Natural killer cell (primary cell): Measurements from ENCODE around the gene GMPPA. TPM values are rescaled to one million over a fixed set of nuclear protein-coding genes. Genes with fewer than 3 reads are reported as not detected.

ENCODE experiments used
- ATAC-seq, 3 donors: fragments of 150-1000 bp in 2 of 3; fragments of 200-7000 bp in 1 of 3; cut with Tn5 transposase; 1 replicate in 1 of 3; 2 replicates in 2 of 3; pipeline ENCODE4 v1.10.0; 2021; ENCODE audit warnings: mild to moderate bottlenecking in 2 of 3, moderate library complexity in 2 of 3
- DNase-seq, 2 donors: peaks; one replicate each; pipeline versions ENCODE4 v3.0.0 to v3.0.0-alpha.2; 2013 to 2021; ENCODE audit warnings: mixed read lengths in 1 of 2
- H3K27ac ChIP-seq: one replicate; pipeline ENCODE4 v1.5.1; 2013; ENCODE audit warnings: mild to moderate bottlenecking, low read length
- H3K27me3 ChIP-seq: one replicate; pipeline ENCODE4 v1.6.1; 2013; ENCODE audit warnings: low read length; ENCODE audit not compliant: control insufficient read depth, insufficient read depth
- H3K36me3 ChIP-seq: one replicate; pipeline ENCODE4 v1.6.1; 2013; ENCODE audit warnings: low read length; ENCODE audit not compliant: control insufficient read depth, insufficient read depth
- H3K4me1 ChIP-seq: one replicate; pipeline ENCODE4 v1.6.1; 2013; ENCODE audit warnings: low read length; ENCODE audit not compliant: control insufficient read depth, insufficient read depth
- H3K4me3 ChIP-seq: one replicate; pipeline ENCODE4 v1.5.1; 2013; ENCODE audit warnings: low read length
- H3K9me3 ChIP-seq: one replicate; pipeline ENCODE4 v1.6.1; 2013; ENCODE audit warnings: low read length; ENCODE audit not compliant: control insufficient read depth, insufficient read depth
- H3K27ac Mint-ChIP-seq, 2 donors: one replicate each; pipeline ENCODE4 v1.8.0; 2022; ENCODE audit warnings: mild to moderate bottlenecking in 2 of 2, mixed read lengths in 2 of 2, moderate library complexity in 1 of 2
- H3K27me3 Mint-ChIP-seq, 2 donors: one replicate each; pipeline ENCODE4 v1.8.0; 2022; ENCODE audit warnings: low read depth in 2 of 2, mixed read lengths in 2 of 2
- H3K36me3 Mint-ChIP-seq: one replicate; pipeline ENCODE4 v1.8.0; 2022; ENCODE audit warnings: mixed read lengths
- H3K4me1 Mint-ChIP-seq, 2 donors: one replicate each; pipeline ENCODE4 v1.8.0; 2022; ENCODE audit warnings: mixed read lengths in 2 of 2
- H3K4me3 Mint-ChIP-seq: one replicate; pipeline ENCODE4 v1.8.0; 2022; ENCODE audit warnings: mild to moderate bottlenecking, moderate library complexity, mixed read lengths
- H3K9me3 Mint-ChIP-seq, 2 donors: one replicate each; pipeline ENCODE4 v1.8.0; 2022; ENCODE audit warnings: mixed read lengths in 2 of 2
- CTCF ChIP-seq: fragments of 200-600 bp; IDR thresholded peaks from one replicate; pipeline ENCODE4 v1.8.0; 2022; ENCODE audit warnings: antibody characterized with exemption
- WGBS: methylation state at CpG from one replicate; pipeline ENCODE4 v1.1.7; 2013; ENCODE audit warnings: missing lambda C conversion rate; ENCODE audit not compliant: insufficient coverage; 5-methylcytosine and 5-hydroxymethylcytosine counted together
- intact Hi-C: fragments of 100-400 bp; cut with micrococcal nuclease; formaldehyde crosslinking; loops from one replicate; pipeline ENCODE4 v1.14.2; 2022
- total RNA-seq, 4 donors: library from RNA; stranded (reverse); fragments of 120-200 nt in 1 of 4; gene quantifications; one replicate each; pipeline versions ENCODE4 v1.2.3 to v1.2.4, GENCODE V29; 2013 to 2022

Gene GMPPA
- total RNA-seq, 3 donors from 2014 or later (not counting 1 experiment from before 2014, with no cell fraction given) = 27.6 to 36.3 (median 33.8) TPM

DNA sequence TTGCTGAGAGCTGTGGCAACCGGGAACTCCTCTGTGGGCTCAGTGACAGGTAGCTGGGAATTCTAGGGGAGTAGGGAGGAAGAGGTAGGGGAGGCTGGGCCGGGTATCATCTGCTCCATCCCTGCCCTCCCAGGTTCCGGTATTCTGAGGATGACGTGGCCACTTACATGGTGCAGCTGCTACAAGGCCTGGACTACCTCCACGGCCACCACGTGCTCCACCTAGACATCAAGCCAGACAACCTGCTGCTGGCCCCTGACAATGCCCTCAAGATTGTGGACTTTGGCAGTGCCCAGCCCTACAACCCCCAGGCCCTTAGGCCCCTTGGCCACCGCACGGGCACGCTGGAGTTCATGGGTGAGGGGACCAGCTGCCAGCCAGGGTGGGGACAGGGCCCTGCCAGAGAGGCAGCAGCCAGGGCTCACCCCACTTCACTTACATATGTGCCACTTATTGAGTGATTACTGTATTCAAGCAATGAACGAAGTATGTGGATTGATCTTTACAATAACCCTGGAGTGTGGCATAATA, 8.0 kb upstream of the GMPPA start:
- 91% methylated on average over 10 of the region's 10 CpGs for WGBS
- no peak overlapping the region for H3K4me3 ChIP-seq

GRCh38 chr2:219491278-219491963, 7.3 kb upstream of the GMPPA start:
- ATAC-seq (no peak), DNase-seq (no peak)
- Histone ChIP-seq H3K27me3 (peaks cover 24% of the 10 kb centered on the region), H3K9me3 (no peaks in the 10 kb centered on the region), H3K4me3 (no peak overlapping the region), H3K27ac (no peak overlapping the region), H3K36me3 (no peaks in the 10 kb centered on the region), H3K4me1 (peaks cover 6% of the 10 kb centered on the region)
- Mint-ChIP-seq H3K9me3 (no peaks in the 10 kb centered on the region), H3K4me1 (peaks cover 0 to 3% of the 10 kb centered on the region in 2 donors), H3K27me3 (peaks cover 30 to 45% of the 10 kb centered on the region in 2 donors), H3K4me3 (no peak overlapping the region), H3K36me3 (no peaks in the 10 kb centered on the region), H3K27ac (no peak overlapping the region)
- intact Hi-C loops = no loop called here
- 82% methylated on average over 14 of the region's 14 CpGs for WGBS
- no peak for TF ChIP-seq CTCF

More for the DNA sequence above, 8.0 kb upstream of the GMPPA start:
- TF ChIP-seq CTCF = no peak
- H3K9me3 Mint-ChIP-seq = no peaks in the 10 kb centered on the region
- no peak overlapping the region for H3K27ac Mint-ChIP-seq
- no peak overlapping the region for H3K27ac ChIP-seq
- peaks cover 30 to 47% of the 10 kb centered on the region in 2 donors for H3K27me3 Mint-ChIP-seq
- H3K27me3 ChIP-seq = peaks cover 17% of the 10 kb centered on the region
- H3K4me1 Mint-ChIP-seq = no peaks in the 10 kb centered on the region
- no peaks in the 10 kb centered on the region for H3K36me3 ChIP-seq
- no peaks in the 10 kb centered on the region for H3K36me3 Mint-ChIP-seq
- H3K4me3 Mint-ChIP-seq = no peak overlapping the region
- no peaks in the 10 kb centered on the region for H3K9me3 ChIP-seq
- intact Hi-C loops = no loop called here
- peaks cover 3% of the 10 kb centered on the region for H3K4me1 ChIP-seq
- DNase-seq (no peak), ATAC-seq (no peak)

GRCh38 chr2:219492575-219492974, 6.1 kb upstream of the GMPPA start:
- H3K27me3 Mint-ChIP-seq = peaks cover 26 to 42% of the 10 kb centered on the region in 2 donors
- Histone ChIP-seq H3K4me3 (no peak overlapping the region), H3K36me3 (no peaks in the 10 kb centered on the region), H3K4me1 (peaks cover 17% of the 10 kb centered on the region), H3K27me3 (peaks cover 32% of the 10 kb centered on the region), H3K9me3 (no peaks in the 10 kb centered on the region), H3K27ac (no peak overlapping the region)
- peaks cover 0 to 11% of the 10 kb centered on the region in 2 donors for H3K4me1 Mint-ChIP-seq
- no peak for TF ChIP-seq CTCF
- ATAC-seq = no peak
- 69% methylated on average over 20 of the region's 20 CpGs for WGBS
- no peaks in the 10 kb centered on the region for H3K9me3 Mint-ChIP-seq
- intact Hi-C loops = no loop called here
- DNase-seq = no peak
- no peaks in the 10 kb centered on the region for H3K36me3 Mint-ChIP-seq
- no peak overlapping the region for H3K4me3 Mint-ChIP-seq
- H3K27ac Mint-ChIP-seq = no peak overlapping the region
